ENCODE results near the gene NFAM1.

Gene NFAM1

DNA sequence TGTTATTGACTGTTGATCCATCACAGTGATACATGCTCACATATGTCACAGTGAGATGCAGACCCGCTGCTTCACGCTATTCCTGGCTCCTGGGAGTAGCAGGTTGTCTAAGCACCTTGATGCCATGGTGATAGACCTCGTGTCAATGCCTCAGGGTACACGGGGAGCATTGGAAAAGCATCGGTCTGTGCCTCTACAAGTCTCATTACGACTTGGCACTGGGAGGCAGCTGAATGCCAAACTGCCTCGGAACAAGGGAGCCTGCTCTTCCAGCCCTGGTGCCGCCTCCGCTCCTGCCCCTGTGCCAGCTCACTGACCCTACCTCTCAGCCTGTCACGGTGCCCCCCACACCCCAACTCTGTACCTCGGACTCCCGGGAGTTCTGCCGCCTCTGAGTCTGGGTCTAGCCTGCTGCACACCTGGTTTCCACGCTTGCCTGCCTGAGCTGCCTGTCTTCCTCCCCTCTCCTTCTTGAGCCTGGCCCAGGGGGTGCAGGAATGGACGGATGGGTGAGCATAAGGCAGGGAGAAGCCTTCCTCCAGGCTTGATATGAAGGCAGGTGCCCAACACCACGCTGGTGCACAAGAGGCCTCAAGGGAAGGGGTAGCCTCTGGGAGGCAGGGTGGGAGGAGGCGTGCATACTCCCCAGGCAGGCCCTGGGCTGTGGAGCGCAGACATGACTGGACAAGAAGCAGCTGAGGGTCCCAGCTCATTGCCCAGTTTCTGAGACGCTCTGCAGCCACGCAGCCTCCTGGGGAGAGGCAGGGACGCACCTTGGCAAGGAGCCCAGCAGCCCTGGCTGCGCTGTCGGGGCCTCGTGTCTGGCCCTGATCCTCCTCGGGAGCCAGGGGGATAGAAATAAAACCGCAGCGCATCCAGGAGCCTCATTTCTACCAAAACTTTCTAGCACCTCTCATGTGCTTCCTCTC lies 1.8 kb upstream of the NFAM1 start:
- no peak overlapping the region for H3K4me3 Mint-ChIP-seq
- peaks cover 91% of the 10 kb centered on the region for H3K4me1 Mint-ChIP-seq (ENCODE audit: low read depth)
- H3K27ac Mint-ChIP-seq, result peak overlapping the region; percentile 92
- peaks cover 15% of the 10 kb centered on the region for H3K36me3 Mint-ChIP-seq (ENCODE audit: low read depth)
- H3K27me3 Mint-ChIP-seq, result no peaks in the 10 kb centered on the region
- no peaks in the 10 kb centered on the region for H3K9me3 Mint-ChIP-seq
- intact Hi-C loops (cut with micrococcal nuclease), result loop anchor here (10.0 kb wide), 1 partner anchor 469 kb away; the partner anchor contains the start of gene SEPTIN3

DNA sequence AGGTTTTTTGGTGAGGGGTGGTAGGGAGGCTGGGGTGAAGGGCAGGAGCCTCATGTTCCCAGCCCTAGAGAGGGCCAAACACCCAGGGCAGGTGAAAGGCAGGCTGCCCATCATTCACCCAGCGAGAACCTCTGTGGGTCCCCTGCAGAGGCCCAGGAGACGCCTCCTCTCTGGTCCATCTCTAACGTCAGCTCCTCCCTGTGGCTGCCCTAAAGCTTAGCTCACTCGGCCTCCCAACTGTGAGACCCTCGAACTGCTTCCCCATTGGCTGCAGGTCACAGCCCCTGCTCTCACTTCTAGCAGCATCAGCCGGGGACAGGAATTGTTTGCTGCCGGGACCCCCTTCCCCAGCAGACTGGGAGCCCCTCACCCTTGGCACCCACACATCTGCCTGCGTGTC lies 615 bp upstream of the NFAM1 start:
- H3K36me3 Mint-ChIP-seq (ENCODE audit: low read depth), result peaks cover 27% of the 10 kb centered on the region
- H3K27me3 Mint-ChIP-seq, result no peaks in the 10 kb centered on the region
- H3K4me3 Mint-ChIP-seq, result peak overlapping the region; percentile 97
- intact Hi-C loops (cut with micrococcal nuclease), result loop anchor here (10.0 kb wide), 1 partner anchor 468 kb away; the partner anchor contains the start of gene SEPTIN3
- peak overlapping the region; percentile 92 for H3K27ac Mint-ChIP-seq
- H3K4me1 Mint-ChIP-seq (ENCODE audit: low read depth), result peaks cover 94% of the 10 kb centered on the region
- H3K9me3 Mint-ChIP-seq, result no peaks in the 10 kb centered on the region

DNA sequence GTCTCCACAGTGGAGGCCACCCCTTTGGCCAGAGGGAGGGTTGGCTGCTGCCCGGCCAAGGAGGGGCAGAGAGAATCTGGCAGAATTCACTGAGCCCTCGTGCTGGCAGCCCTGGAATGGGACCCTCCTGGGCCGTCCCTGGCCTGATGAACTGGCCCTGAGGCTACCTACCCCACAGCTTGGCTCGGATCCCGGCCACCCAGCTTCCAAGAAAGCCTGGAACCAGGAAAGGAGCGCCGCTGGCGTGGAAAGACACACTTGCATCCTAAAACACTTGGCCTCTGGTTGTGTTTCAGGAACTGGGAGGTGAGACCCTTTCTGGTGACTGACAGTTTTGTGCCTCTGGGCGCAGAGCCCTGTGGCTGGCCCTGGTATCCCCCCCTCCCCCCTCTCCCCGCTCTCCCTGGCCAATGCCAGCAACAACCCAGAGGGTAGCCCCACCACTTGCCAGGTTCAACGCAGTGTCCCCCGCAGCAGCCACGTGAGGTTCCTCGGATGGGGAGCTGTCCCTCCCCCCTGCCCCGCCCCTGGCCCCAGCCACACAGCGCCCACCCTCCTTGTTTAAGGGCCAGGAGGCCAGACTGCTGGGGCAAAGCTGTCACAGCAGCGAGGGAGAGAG lies 693 bp downstream of the NFAM1 start:
- Mint-ChIP-seq H3K4me1 (ENCODE audit: low read depth) (peaks cover 94% of the 10 kb centered on the region), H3K9me3 (no peaks in the 10 kb centered on the region), H3K4me3 (peak overlapping the region; percentile 97), H3K27me3 (no peaks in the 10 kb centered on the region), H3K27ac (peak overlapping the region; percentile 92), H3K36me3 (ENCODE audit: low read depth) (peaks cover 38% of the 10 kb centered on the region)
- intact Hi-C loops (cut with micrococcal nuclease), result loop anchor here (10.0 kb wide), 1 partner anchor 467 kb away; the partner anchor contains the start of gene SEPTIN3

DNA sequence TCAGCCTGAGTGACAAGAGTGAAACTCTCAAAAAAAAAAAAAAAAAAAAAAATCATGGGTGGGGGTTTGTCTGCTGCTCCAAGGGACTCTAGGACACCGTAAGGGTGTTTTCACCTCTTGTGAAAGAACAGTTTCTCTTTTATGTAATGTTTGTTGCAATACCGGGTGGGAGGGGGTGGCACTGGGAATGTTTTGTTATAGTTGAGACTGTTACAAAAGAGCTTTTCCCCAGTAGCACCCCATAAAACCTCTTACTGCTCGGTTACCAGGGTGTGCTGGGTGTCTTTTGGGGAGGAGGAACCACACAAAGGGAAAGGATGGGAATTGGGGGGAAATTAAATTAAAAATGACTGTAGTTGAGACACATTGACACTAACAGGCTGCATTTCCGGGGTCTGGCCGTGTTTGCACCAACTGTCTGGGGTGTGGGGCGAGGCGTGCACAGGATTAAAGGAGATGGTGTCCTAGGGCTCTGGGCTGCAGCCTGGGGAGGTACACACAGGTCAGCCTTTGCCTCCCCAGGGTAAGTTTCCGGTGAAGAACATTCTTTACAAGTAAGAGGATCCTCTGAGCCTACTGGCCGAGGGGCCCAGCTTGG lies 1.6 kb downstream of the NFAM1 start:
- intact Hi-C loops (cut with micrococcal nuclease), result loop anchor here (10.0 kb wide), 1 partner anchor 466 kb away; the partner anchor contains the start of gene SEPTIN3
- H3K4me1 Mint-ChIP-seq (ENCODE audit: low read depth), result peaks cover 94% of the 10 kb centered on the region
- peak overlapping the region; percentile 97 for H3K4me3 Mint-ChIP-seq
- peaks cover 47% of the 10 kb centered on the region for H3K36me3 Mint-ChIP-seq (ENCODE audit: low read depth)
- no peaks in the 10 kb centered on the region for H3K9me3 Mint-ChIP-seq
- no peaks in the 10 kb centered on the region for H3K27me3 Mint-ChIP-seq
- peak overlapping the region; percentile 92 for H3K27ac Mint-ChIP-seq

DNA sequence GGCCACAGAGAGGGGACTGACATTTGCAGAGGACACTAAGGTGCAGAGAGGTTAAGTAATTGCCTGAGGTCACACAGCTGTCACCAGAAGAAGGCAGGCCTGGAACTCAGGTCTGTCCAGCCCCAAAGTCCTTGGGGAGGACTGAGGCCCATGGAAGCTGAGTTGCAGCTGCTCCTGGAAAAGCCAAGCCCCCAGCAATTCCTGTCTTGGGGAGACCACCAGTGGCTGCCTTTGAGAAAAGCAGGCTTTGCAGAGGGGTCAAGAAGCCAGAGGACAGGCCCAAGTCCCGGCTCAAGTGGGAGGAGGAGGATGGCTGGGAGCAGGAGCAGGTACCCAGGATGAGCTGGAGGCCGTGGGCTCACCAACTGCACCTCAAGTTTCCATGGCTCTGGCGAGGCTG lies 3.4 kb downstream of the NFAM1 start:
- Mint-ChIP-seq H3K9me3 (no peaks in the 10 kb centered on the region), H3K27ac (peak overlapping the region; percentile 61), H3K36me3 (ENCODE audit: low read depth) (peaks cover 63% of the 10 kb centered on the region), H3K4me3 (no peak overlapping the region), H3K27me3 (no peaks in the 10 kb centered on the region), H3K4me1 (ENCODE audit: low read depth) (peaks cover 86% of the 10 kb centered on the region)
- intact Hi-C loops (cut with micrococcal nuclease), result no loop called here

DNA sequence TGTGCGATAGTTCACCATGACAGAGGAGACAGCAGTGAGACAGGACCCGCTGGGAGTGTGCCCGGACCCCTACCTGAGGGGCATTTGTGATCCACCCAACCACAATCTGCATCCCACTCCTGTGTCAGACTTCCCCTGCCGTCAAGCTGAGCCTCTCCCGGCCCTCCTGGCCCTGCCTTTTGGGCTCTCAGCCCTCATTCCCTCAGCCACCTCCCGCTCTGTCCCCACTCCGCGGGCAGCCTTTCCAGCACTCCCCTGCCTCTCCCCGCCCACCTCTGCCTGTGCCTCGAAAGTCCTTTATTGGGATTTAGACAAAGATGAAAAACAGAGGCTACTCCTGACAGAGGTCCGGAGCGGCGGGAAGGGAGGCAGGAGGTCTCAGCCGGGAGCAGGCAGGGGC lies 4.2 kb downstream of the NFAM1 start:
- H3K4me3 Mint-ChIP-seq, result no peak overlapping the region
- H3K27ac Mint-ChIP-seq, result peak overlapping the region; percentile 61
- H3K27me3 Mint-ChIP-seq, result no peaks in the 10 kb centered on the region
- no peaks in the 10 kb centered on the region for H3K9me3 Mint-ChIP-seq
- H3K36me3 Mint-ChIP-seq (ENCODE audit: low read depth), result peaks cover 66% of the 10 kb centered on the region
- peaks cover 81% of the 10 kb centered on the region for H3K4me1 Mint-ChIP-seq (ENCODE audit: low read depth)
- intact Hi-C loops (cut with micrococcal nuclease), result no loop called here

DNA sequence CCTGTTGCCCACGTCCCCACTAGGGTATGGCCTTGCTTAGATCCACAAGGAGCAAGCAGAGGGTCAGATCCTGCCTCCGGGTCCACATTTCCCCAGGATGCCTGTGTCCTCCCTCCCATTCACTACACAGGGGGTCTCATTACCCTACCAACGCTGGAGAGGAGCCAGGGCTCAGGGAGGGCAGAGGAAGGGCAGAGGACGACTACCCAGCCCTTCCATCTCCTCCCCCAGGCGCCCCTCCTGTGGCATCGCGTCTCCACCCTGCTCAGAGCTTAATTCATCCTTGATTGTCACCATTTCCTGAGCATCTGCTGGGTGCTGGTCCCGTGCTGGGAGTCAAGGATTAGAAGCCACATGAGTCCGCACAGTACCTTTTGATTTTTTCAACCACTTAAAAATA lies 5.0 kb downstream of the NFAM1 start:
- Mint-ChIP-seq H3K9me3 (no peaks in the 10 kb centered on the region), H3K27ac (no peak overlapping the region), H3K4me1 (ENCODE audit: low read depth) (peaks cover 81% of the 10 kb centered on the region), H3K4me3 (no peak overlapping the region), H3K27me3 (no peaks in the 10 kb centered on the region), H3K36me3 (ENCODE audit: low read depth) (peaks cover 74% of the 10 kb centered on the region)
- intact Hi-C loops (cut with micrococcal nuclease), result no loop called here

DNA sequence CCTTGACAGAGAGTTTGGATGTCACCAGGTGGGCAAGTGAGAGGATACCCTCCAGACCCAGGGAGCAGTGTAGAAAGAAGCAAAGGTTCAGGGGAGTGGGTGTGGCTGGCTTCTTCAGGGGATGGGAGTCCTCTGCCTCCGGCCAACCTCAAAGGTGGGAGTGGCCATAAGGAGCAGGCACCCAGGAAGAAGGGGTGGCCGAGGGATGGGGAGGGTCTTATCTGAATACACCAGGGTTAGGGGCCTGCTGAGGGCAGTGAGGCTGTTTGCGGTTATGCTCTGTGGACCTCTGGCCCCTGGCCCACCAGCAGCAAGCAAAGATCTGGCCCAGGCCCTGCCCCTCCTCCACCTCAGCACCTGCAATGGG lies 6.2 kb downstream of the NFAM1 start:
- Mint-ChIP-seq H3K27ac (peak overlapping the region; percentile 5), H3K27me3 (no peaks in the 10 kb centered on the region), H3K4me3 (no peak overlapping the region), H3K36me3 (ENCODE audit: low read depth) (peaks cover 80% of the 10 kb centered on the region), H3K9me3 (no peaks in the 10 kb centered on the region), H3K4me1 (ENCODE audit: low read depth) (peaks cover 81% of the 10 kb centered on the region)
- intact Hi-C loops (cut with micrococcal nuclease), result no loop called here

DNA sequence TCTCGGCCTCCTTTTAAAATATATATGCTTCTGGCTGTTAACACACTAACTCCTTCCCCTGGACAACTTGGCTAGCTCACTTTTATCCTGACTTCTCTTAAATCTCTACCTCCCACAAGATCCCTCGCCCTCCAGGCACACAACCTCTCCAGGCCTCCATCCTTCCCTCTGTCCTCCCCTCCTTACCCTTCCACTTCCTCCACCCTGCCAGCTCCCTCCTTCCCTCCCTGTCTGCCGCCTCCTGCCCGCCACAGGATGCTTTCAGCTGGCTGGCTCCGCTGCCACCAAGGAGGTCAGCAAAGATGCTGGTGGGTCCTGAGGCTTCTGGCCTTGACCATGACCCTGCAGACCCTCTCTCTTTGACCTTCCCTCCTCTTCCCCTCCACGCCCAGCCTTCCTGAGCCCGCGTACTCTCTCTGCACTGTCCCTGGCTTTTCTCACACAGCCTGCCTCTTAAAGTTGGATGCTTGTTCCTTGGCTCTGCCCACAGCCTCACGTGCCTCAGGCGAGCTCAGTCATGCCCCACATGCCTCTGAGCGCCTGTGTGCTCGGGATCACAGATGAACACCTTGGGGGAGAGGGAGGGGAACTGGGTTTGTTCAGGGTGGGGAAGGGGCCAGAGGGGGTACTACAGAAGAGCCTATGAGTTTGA lies 6.7 kb downstream of the NFAM1 start:
- Mint-ChIP-seq H3K4me1 (ENCODE audit: low read depth) (peaks cover 81% of the 10 kb centered on the region), H3K9me3 (no peaks in the 10 kb centered on the region), H3K4me3 (no peak overlapping the region), H3K36me3 (ENCODE audit: low read depth) (peaks cover 85% of the 10 kb centered on the region), H3K27ac (peak overlapping the region; percentile 5), H3K27me3 (no peaks in the 10 kb centered on the region)
- intact Hi-C loops (cut with micrococcal nuclease), result no loop called here

DNA sequence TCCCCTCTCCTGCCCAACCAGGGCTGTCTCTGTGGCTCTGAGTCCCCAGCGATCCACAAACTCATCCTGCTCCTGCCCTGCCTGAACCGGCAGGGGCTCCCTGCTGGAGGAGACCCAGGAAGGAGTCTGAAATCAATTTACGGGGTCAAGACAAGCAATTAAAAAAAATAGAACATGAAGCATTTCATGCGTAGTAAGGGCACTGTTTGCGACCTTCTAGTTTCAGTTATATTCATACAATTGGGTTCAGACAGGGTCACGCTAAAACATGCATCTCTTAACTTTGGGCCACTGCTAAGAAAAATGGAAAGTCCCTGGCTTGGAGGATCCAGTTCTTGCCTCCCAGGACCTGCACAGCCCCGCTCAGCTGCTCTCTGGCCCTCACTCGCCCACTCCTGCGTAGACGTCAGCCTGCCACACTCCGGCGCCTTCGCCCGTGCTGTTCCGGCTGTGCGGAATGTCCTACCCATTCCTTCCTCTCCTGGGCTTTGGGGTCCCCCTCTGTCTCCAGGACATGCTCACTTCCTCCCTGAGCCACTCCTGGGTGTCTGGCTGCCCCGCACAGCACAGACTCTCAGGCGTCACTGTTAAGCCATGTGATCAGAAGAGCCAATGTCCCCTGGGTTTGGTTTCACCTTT lies 12.8 kb downstream of the NFAM1 start:
- peaks cover 2% of the 10 kb centered on the region for H3K27me3 Mint-ChIP-seq
- no peaks in the 10 kb centered on the region for H3K9me3 Mint-ChIP-seq
- H3K4me3 Mint-ChIP-seq, result peak overlapping the region; percentile 62
- intact Hi-C loops (cut with micrococcal nuclease), result no loop called here
- H3K4me1 Mint-ChIP-seq (ENCODE audit: low read depth), result peaks cover 82% of the 10 kb centered on the region
- peak overlapping the region; percentile 90 for H3K27ac Mint-ChIP-seq
- peaks cover 65% of the 10 kb centered on the region for H3K36me3 Mint-ChIP-seq (ENCODE audit: low read depth)

DNA sequence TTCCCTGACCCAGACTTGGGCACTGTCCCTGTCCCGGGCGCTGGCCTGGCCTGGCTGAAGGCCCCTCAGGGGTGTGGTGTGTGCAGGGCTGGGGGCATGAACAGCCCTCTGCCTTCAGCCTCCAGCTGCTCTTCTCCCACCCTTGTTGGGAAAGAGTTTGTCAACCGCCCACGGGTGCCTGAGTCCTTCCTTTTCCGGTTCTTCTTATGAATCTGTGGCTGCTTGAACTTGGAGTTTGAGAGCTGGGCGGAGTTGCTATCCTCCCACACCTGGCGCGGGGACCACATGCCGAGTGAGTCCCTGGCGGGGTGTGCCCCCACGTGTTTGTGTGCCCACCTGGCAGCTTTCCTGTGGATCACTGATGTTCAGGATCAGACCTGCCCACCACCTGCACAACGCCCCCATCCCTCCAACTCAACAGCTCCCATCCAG lies 13.4 kb downstream of the NFAM1 start:
- Mint-ChIP-seq H3K36me3 (ENCODE audit: low read depth) (peaks cover 63% of the 10 kb centered on the region), H3K9me3 (no peaks in the 10 kb centered on the region), H3K4me3 (peak overlapping the region; percentile 62), H3K4me1 (ENCODE audit: low read depth) (peaks cover 87% of the 10 kb centered on the region), H3K27me3 (peaks cover 2% of the 10 kb centered on the region), H3K27ac (peak overlapping the region; percentile 90)
- intact Hi-C loops (cut with micrococcal nuclease), result no loop called here

DNA sequence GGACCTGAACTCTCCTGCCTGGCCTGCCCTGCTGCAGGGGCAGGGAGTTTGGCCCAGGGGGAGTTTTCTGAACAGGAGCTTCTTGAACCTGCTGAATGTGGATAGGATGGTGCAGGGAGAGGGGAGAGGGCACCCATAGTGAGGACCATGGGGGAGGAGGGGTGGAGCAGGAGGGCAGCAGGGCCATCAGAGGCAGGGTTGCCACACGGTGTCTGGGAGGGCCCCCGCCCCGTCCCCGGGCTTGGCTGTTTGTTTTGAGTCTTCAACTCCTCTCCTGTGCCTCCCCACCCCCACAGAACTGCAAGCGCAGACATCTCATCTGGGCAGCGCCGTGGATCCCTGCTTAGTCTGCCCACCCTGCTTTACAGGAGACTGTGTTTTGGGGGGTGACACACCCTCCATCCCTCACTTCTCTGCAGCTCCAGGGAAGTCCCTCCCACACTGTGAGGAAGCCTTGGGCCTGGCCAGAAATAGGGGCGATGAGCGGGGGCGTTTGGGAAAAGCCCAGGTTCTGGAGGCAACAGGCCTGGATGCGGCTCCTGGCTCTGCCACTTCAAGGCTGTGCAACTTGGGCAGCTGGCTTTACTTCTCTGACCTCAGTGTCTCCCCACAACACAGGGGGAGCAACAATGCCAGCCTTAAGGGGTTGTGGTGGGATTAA lies 14.4 kb downstream of the NFAM1 start:
- Mint-ChIP-seq H3K36me3 (ENCODE audit: low read depth) (peaks cover 68% of the 10 kb centered on the region), H3K4me3 (no peak overlapping the region), H3K9me3 (no peaks in the 10 kb centered on the region), H3K27me3 (peaks cover 2% of the 10 kb centered on the region), H3K4me1 (ENCODE audit: low read depth) (peaks cover 87% of the 10 kb centered on the region), H3K27ac (peak overlapping the region; percentile 90)
- intact Hi-C loops (cut with micrococcal nuclease), result no loop called here
